GM12878 (cell line): ENCODE data around the gene CROT. TPM values are rescaled to one million over a fixed set of nuclear protein-coding genes. Genes with fewer than 3 reads are reported as not detected.
A peak's percentile ranks its signal among the peaks of the same experiment; 100 is the strongest.

Experiments
- ATAC-seq: fragments of 200-7000 bp; cut with Tn5 transposase; 3 replicates; pipeline ENCODE4 v1.9.1; 2020; ENCODE audit warnings: mild to moderate bottlenecking, moderate library complexity
- BruUV-seq: library from RNA; stranded (reverse); fragments of 400-500 nt; replicated peaks from 2 replicates; lab custom pipeline; 2021; lab: Mats Ljungman, UMichigan
- CTCF ChIA-PET: fragments of 300-600 bp; sonication (Branson Sonifier 250); formaldehyde crosslinking; extraction: SDS; loops from one replicate; lab custom pipeline; 2021; ENCODE audit warnings: inconsistent platforms; lab: Yijun Ruan, JAX
- POLR2A ChIA-PET: fragments of 350-600 bp; formaldehyde crosslinking; extraction: SDS; loops from one replicate; lab custom pipeline; 2021; ENCODE audit warnings: inconsistent platforms; lab: Charles Lee
- RAD21 ChIA-PET: fragments of 300-600 bp; sonication (Branson Sonifier 250); formaldehyde crosslinking; loops from one replicate; lab custom pipeline; 2023; ENCODE audit warnings: antibody characterized with exemption; ENCODE audit not compliant: unreplicated experiment; lab: Charles Lee
- SMC1A ChIA-PET: fragments of 300-600 bp; sonication (Branson Sonifier 250); formaldehyde crosslinking; loops from one replicate; lab custom pipeline; 2023; ENCODE audit not compliant: unreplicated experiment, uncharacterized antibody; lab: Charles Lee
- DNase-seq: peaks from one replicate; pipeline ENCODE4 v3.0.0-alpha.2; 2011; ENCODE audit warnings: low read depth, low spot score
- FAIRE-seq: peaks from 3 replicates; lab custom pipeline; 2011; peaks lifted over from hg19 to GRCh38; lab: Jason Lieb, UNC
- H2AFZ ChIP-seq: 2 replicates; pipeline ENCODE4 v1.6.0; 2011; ENCODE audit warnings: low read depth, low read length, control low read depth; ENCODE audit not compliant: control insufficient read depth
- H3K27ac ChIP-seq: 2 replicates; pipeline ENCODE4 v1.5.1; 2011; ENCODE audit warnings: control low read depth; ENCODE audit not compliant: control insufficient read depth, insufficient read depth
- H3K27me3 ChIP-seq, 2 experiments: replicated peaks in 1 of 2; 2 replicates each; pipeline versions ENCODE4 v1.6.0 to v1.6.1; 2011; ENCODE audit warnings: low read length in 1 of 2; ENCODE audit not compliant: control insufficient read depth in 2 of 2, insufficient read depth in 2 of 2
- H3K36me3 ChIP-seq, 2 experiments: 2 replicates each; pipeline ENCODE4 v1.5.1; 2011; ENCODE audit warnings: low read length in 1 of 2; ENCODE audit not compliant: control insufficient read depth in 2 of 2, insufficient read depth in 2 of 2
- H3K4me1 ChIP-seq: 2 replicates; pipeline ENCODE4 v1.6.1; 2011; ENCODE audit warnings: mild to moderate bottlenecking, low read length, moderate library complexity, mixed read lengths; ENCODE audit not compliant: control insufficient read depth, insufficient read depth
- H3K4me2 ChIP-seq: 2 replicates; pipeline ENCODE4 v1.6.0; 2011; ENCODE audit warnings: control low read depth; ENCODE audit not compliant: control insufficient read depth, insufficient read depth
- H3K4me3 ChIP-seq: fragments of 200-600 bp; sonication (generic); 2 replicates; pipeline ENCODE4 v1.5.1; 2016
- H3K79me2 ChIP-seq: 2 replicates; pipeline ENCODE4 v1.6.0; 2011; ENCODE audit warnings: low read length; ENCODE audit not compliant: control insufficient read depth, insufficient read depth
- H3K9ac ChIP-seq: 2 replicates; pipeline ENCODE4 v1.8.0; 2011; ENCODE audit warnings: low read length, control low read depth, mixed read lengths; ENCODE audit not compliant: control insufficient read depth, insufficient read depth
- H3K9me3 ChIP-seq: replicated peaks from 3 replicates; pipeline ENCODE4 v1.5.1; 2011; ENCODE audit warnings: mild to moderate bottlenecking, low read length; ENCODE audit not compliant: control insufficient read depth, insufficient read depth
- H4K20me1 ChIP-seq: 2 replicates; pipeline ENCODE4 v1.6.0; 2011; ENCODE audit not compliant: control insufficient read depth, insufficient read depth
- BCLAF1 ChIP-seq: fragments of 450-650 bp; IDR thresholded peaks from 2 replicates; pipeline ENCODE4 v1.6.1; 2017; ENCODE audit warnings: antibody characterized with exemption, mild to moderate bottlenecking, moderate library complexity
- CHD4 ChIP-seq: fragments of 200-600 bp; sonication (generic); IDR thresholded peaks from 2 replicates; pipeline ENCODE4 v1.6.1; 2016; ENCODE audit warnings: mild to moderate bottlenecking
- HCFC1 ChIP-seq: fragments of 150-350 bp; IDR thresholded peaks from 2 replicates; pipeline ENCODE4 v1.6.1; 2014; ENCODE audit warnings: low read length
- IKZF1 ChIP-seq: fragments of 450-650 bp; conservative IDR thresholded peaks from 2 replicates; pipeline ENCODE4 v1.6.1; 2017; ENCODE audit warnings: antibody characterized with exemption, mild to moderate bottlenecking
- MTA2 ChIP-seq: fragments of 450-650 bp; IDR thresholded peaks from 2 replicates; pipeline ENCODE4 v1.6.1; 2016; ENCODE audit warnings: low read depth, mild to moderate bottlenecking, moderate library complexity
- NFIC ChIP-seq: IDR thresholded peaks from 2 replicates; pipeline ENCODE4 v1.6.1; 2012; ENCODE audit warnings: low read depth, mild to moderate bottlenecking, inconsistent platforms, low read length, moderate library complexity
- NRF1 ChIP-seq: conservative IDR thresholded peaks from 2 replicates; pipeline ENCODE4 v1.6.1; 2011; ENCODE audit warnings: mild to moderate bottlenecking, low read depth, low read length, improper control_type of control experiment
- PBX3 ChIP-seq: IDR thresholded peaks from 2 replicates; pipeline ENCODE4 v1.6.1; 2011; ENCODE audit warnings: mild to moderate bottlenecking, low read depth, low read length, moderate library complexity; ENCODE audit not compliant: insufficient replicate concordance
- PML ChIP-seq: IDR thresholded peaks from 2 replicates; pipeline ENCODE4 v1.6.1; 2012; ENCODE audit warnings: low read length, inconsistent platforms
- RUNX3 ChIP-seq: IDR thresholded peaks from 2 replicates; pipeline ENCODE4 v1.6.1; 2012; ENCODE audit warnings: low read length, inconsistent platforms
- SPI1 ChIP-seq: IDR thresholded peaks from 2 replicates; pipeline ENCODE4 v1.6.1; 2011; ENCODE audit warnings: low read depth, mild to moderate bottlenecking, low read length, moderate library complexity, borderline replicate concordance; ENCODE audit not compliant: insufficient read depth
- SRF ChIP-seq, 2 experiments: IDR thresholded peaks; 2 replicates each; pipeline ENCODE4 v1.6.1; 2011; ENCODE audit warnings: low read depth in 2 of 2, low read length in 2 of 2, mild to moderate bottlenecking in 1 of 2, moderate library complexity in 1 of 2
- ZBTB4 ChIP-seq: fragments of 450-650 bp; formaldehyde crosslinking; IDR thresholded peaks from 2 replicates; pipeline ENCODE4 v1.4.0; 2022; ENCODE audit warnings: mild to moderate bottlenecking, moderate library complexity
- ZNF24 ChIP-seq: fragments of 450-650 bp; IDR thresholded peaks from 2 replicates; pipeline ENCODE4 v1.6.1; 2017; ENCODE audit warnings: antibody characterized with exemption, mild to moderate bottlenecking
- WGBS: methylation state at CpG from one replicate; pipeline ENCODE4 v1.1.6; 2016; ENCODE audit warnings: low lambda C conversion rate; ENCODE audit not compliant: insufficient replicate concordance, insufficient coverage; ENCODE audit errors: missing lambda C conversion rate; 5-methylcytosine and 5-hydroxymethylcytosine counted together
- in situ Hi-C: fragments of 300-500 bp; cut with MboI; formaldehyde crosslinking; loops from 9 replicates; pipeline ENCODE4 v1.14.3; 2018; ENCODE audit warnings: mixed read lengths
- intact Hi-C: fragments of 100-400 bp; cut with micrococcal nuclease; formaldehyde crosslinking; loops from one replicate; pipeline ENCODE4 v1.14.2; 2022; ENCODE audit not compliant: unreplicated experiment
- polyA plus RNA-seq, 11 experiments: library from polyadenylated mRNA; depleted of rRNA in 4 of 11; unstranded in 6 of 11; stranded (reverse) in 5 of 11; fragments of >200 nt; fragmentation: Nextera tagmentation in 4 of 11; fragmentation: Illumina TruSeq in 1 of 11; extraction: Ambion mirVana in 4 of 11; extraction: Trizol in 1 of 11; gene quantifications; 1 replicate in 1 of 11; 2 replicates in 10 of 11; pipeline versions ENCODE4 v1.2.1 to v1.2.3, GENCODE V29; 2011 to 2016; ENCODE audit warnings: inconsistent platforms in 2 of 11, missing spikeins in 2 of 11, low read depth in 1 of 11
- total RNA-seq, 4 experiments: library from RNA; depleted of rRNA in 3 of 4; stranded (reverse); fragments of >200 nt in 3 of 4; fragmentation: Illumina TruSeq in 1 of 4; extraction: Trizol in 1 of 4; gene quantifications; 2 replicates each; pipeline versions ENCODE4 v1.2.1 to v1.2.3, GENCODE V29; 2013 to 2021

The CROT gene
- total and polyA plus RNA-seq, 10 of the 15 experiments (the other 5 are each of a cell fraction or from before 2014, with no cell fraction given): 5.5 to 15.9 (median 12.1) TPM

GRCh38 chr7:87447116-87447635, 101.7 kb downstream of the CROT start (continued):
- TF ChIP-seq BCLAF1 (no peak), NRF1 (no peak), SRF (IDR thresholded peaks at IDR 0.05; ENCODE audit: low read depth in 2 of 2, low read length in 2 of 2) (no peak), PML (no peak), IKZF1 (no peak)
- TF ChIP-seq, all 136 proteins: peak for 0

- Histone ChIP-seq H4K20me1 (no peaks in the 10 kb centered on the region), H3K9me3 (no peaks in the 10 kb centered on the region), H3K27me3 (no peaks in the 10 kb centered on the region), H3K36me3 (no peaks in the 10 kb centered on the region), H3K27ac (no peak overlapping the region), H3K4me2 (no peak overlapping the region), H2AFZ (no peak overlapping the region), H3K4me3 (no peak overlapping the region), H3K79me2 (no peaks in the 10 kb centered on the region), H3K9ac (no peak overlapping the region), H3K4me1 (peaks cover 4% of the 10 kb centered on the region; the same call in 1 of the 2 replicates)
- no peak for FAIRE-seq
- ChIA-PET RAD21 (no interaction called here), SMC1A (interaction anchor here (1.1 to 2.1 kb wide), 4 partner anchors 9 to 260 kb away, joined by 4 to 10 read pairs (median 4); no protein-coding TSS in a partner anchor), POLR2A (no interaction called here), CTCF (interaction anchor here (1.2 to 1.4 kb wide), 2 partner anchors 26 to 31 kb away, joined by 3 read pairs; no protein-coding TSS in a partner anchor)
- DNase-seq: no peak
- no TSS peak for BruUV-seq
- in situ Hi-C loops (no loop called here), intact Hi-C loops (no loop called here)
- TF ChIP-seq RUNX3: peak; percentile 37
- TF ChIP-seq SPI1: peak; percentile 14; the same call in 1 of the 2 replicates
- TF ChIP-seq PBX3: no peak
- TF ChIP-seq HCFC1: no peak
- TF ChIP-seq CHD4: no peak
- no peak for TF ChIP-seq ZBTB4 (CRISPR knock-in tag)
- TF ChIP-seq MTA2: peak; percentile 50; the same call in 1 of the 2 replicates
- TF ChIP-seq ZNF24: no peak
- no peak for TF ChIP-seq NFIC
- ATAC-seq: peak; percentile 44
- 59% methylated on average over 7 of the region's 7 CpGs for WGBS
Observed at GRCh38 chr7:87448388-87448787, 102.9 kb downstream of the CROT start.
